Heart right ventricle (tissue), 16 donors: Measurements from ENCODE around the gene PDF. TPM values are rescaled to one million over a fixed set of nuclear protein-coding genes. Genes with fewer than 3 reads are reported as not detected.
"Not testable (repeated sequence)": the region's sequence is repeated elsewhere in the genome, so short reads cannot be mapped to it uniquely, and the experiment has no call there.

ENCODE experiments used
- ATAC-seq, 8 donors: fragments of 200-7000 bp; cut with Tn5 transposase; one replicate each; pipeline ENCODE4 v1.9.1; 2020; ENCODE audit warnings: mild to moderate bottlenecking in 8 of 8, moderate library complexity in 8 of 8, moderate number of reproducible peaks in 1 of 8
- DNase-seq, 2 donors: peaks; one replicate each; pipeline ENCODE4 v3.0.0-alpha.2; 2020
- H3K27ac ChIP-seq, 10 donors: fragments of 200-600 bp; sonication (generic) in 2 of 10; one replicate each; pipeline versions ENCODE4 v1.5.0 to v1.8.0; 2020 to 2022; ENCODE audit warnings: mild to moderate bottlenecking in 3 of 10
- H3K27me3 ChIP-seq, 7 donors: fragments of 200-600 bp; one replicate each; pipeline ENCODE4 v1.8.0; 2021 to 2022; ENCODE audit warnings: mild to moderate bottlenecking in 2 of 7
- H3K36me3 ChIP-seq, 9 donors: fragments of 200-600 bp; sonication (generic) in 1 of 9; one replicate each; pipeline versions ENCODE4 v1.5.0 to v1.8.0; 2020 to 2022; ENCODE audit warnings: mild to moderate bottlenecking in 2 of 9
- H3K4me1 ChIP-seq, 9 donors: fragments of 200-600 bp; sonication (generic) in 1 of 9; one replicate each; pipeline versions ENCODE4 v1.5.0 to v1.8.0; 2020 to 2022; ENCODE audit warnings: mild to moderate bottlenecking in 4 of 9
- H3K4me3 ChIP-seq, 10 donors: fragments of 200-600 bp; sonication (generic) in 2 of 10; one replicate each; pipeline versions ENCODE4 v1.5.0 to v1.8.0; 2020 to 2022; ENCODE audit warnings: mild to moderate bottlenecking in 7 of 10, moderate library complexity in 2 of 10
- H3K9me3 ChIP-seq, 11 donors: fragments of 200-600 bp in 10 of 11; sonication (generic) in 2 of 11; one replicate each; pipeline versions ENCODE4 v1.5.0 to v1.8.0; 2013 to 2022; ENCODE audit warnings: mild to moderate bottlenecking in 2 of 11, control low read depth in 1 of 11, moderate library complexity in 1 of 11
- CTCF ChIP-seq, 9 donors: fragments of 200-600 bp; sonication (generic) in 2 of 9; IDR thresholded peaks; one replicate each; pipeline versions ENCODE4 v1.5.0 to v1.8.0; 2021 to 2022; ENCODE audit warnings: antibody characterized with exemption in 9 of 9, mild to moderate bottlenecking in 5 of 9, moderate library complexity in 1 of 9
- WGBS, 2 donors: extraction: QIAGEN DNeasy Blood & Tissue Kit; methylation state at CpG; one replicate each; pipeline ENCODE4 v1.1.7; 2013; ENCODE audit warnings: inconsistent platforms in 1 of 2; 5-methylcytosine and 5-hydroxymethylcytosine counted together
- intact Hi-C, 10 donors: fragments of 100-400 bp; cut with DNase I; formaldehyde crosslinking; loops; one replicate each; pipeline versions ENCODE4 v1.11.1 to v1.14.2; 2022
- polyA plus RNA-seq, 2 donors: library from polyadenylated mRNA; stranded (reverse); fragments of 200-250 nt; gene quantifications; one replicate each; pipeline ENCODE4 v1.2.3, GENCODE V29; 2013
- total RNA-seq, 10 donors: library from RNA; stranded (reverse); fragmentation: NEBNext Ultra II Directional in 3 of 10; extraction: Animal tissue kit (Norgen Biotek cat#: 25700) in 3 of 10; gene quantifications; one replicate each; pipeline versions ENCODE4 v1.2.1 to v1.2.4, GENCODE V29; 2021 to 2023
- donor health status: Arrhythmogenic right ventricular cardiomyopathy.
- donor health status: ischemic (EF 13 %, LVEDD 7.1; RV severe dilation, severe dysfunction).
- donor health status: healthy with polysubstance abuse.
- donor health status: DM: no; HTN: yes; CAD: no.
- donor health status: DM: no; HTN: no; CAD: no.
- donor health status: ischemic (EF 25% LVEDD 6.9; RV normal size, moderate dysfunction).
- donor health status: ischemic (EF 25% LVEDD 5.7; RV mildly dilated, moderate dysfunction).
- donor health status: healthy.
- donor health status: DM: yes; HTN: yes; CAD: no.
- donor health status: Ischemic cardiomyopathy.
- donor health status: ischemic (EF 35%, LVEDD 5.7; RV mildly dilated, moderate dysfunction).
- donor health status: nonischemic (EF 11% LVEDD 7.7; RV severe dilation, severe dysfunction).
- donor health status: DM: yes; HTN: yes; CAD: no.
- donor health status: PGD.
- donor health status: ischemic (EF 29% LVEDD 5.4; RV normal size, mild dysfunction).
- donor health status: nonischemic (EF 23%, LVEDD 6.1; RV moderate dilation, normal function).

Gene PDF
- total and polyA plus RNA-seq, 12 donors, result 2.0 to 10.7 (median 5.4) TPM

- DNase-seq, result no peak
- peaks cover 0 to 93% (median 66%) of the 10 kb centered on the region in 9 donors for H3K36me3 ChIP-seq
- no peak overlapping the region for H3K4me3 ChIP-seq
- ATAC-seq, result no peak
- intact Hi-C loops, result no loop called here
- no peaks in the 10 kb centered on the region for H3K27me3 ChIP-seq
- 92 to 93% methylated on average over 7 of the region's 7 CpGs for WGBS, 2 donors
- H3K27ac ChIP-seq, result no peak overlapping the region
- H3K9me3 ChIP-seq, result no peaks in the 10 kb centered on the region
- no peak for TF ChIP-seq CTCF (IDR thresholded peaks at IDR 0.05)
- H3K4me1 ChIP-seq, result no peaks in the 10 kb centered on the region
Measured at GRCh38 chr16:69366431-69366830, 36.0 kb upstream of the PDF start.

GRCh38 chr16:69365901-69366300 lies 35.5 kb upstream of the PDF start:
- Histone ChIP-seq H3K36me3 (peaks cover 0 to 92% (median 61%) of the 10 kb centered on the region in 9 donors), H3K9me3 (no peaks in the 10 kb centered on the region), H3K4me3 (no peak overlapping the region), H3K27me3 (no peaks in the 10 kb centered on the region), H3K4me1 (no peaks in the 10 kb centered on the region), H3K27ac (no peak overlapping the region)
- no peak for TF ChIP-seq CTCF (IDR thresholded peaks at IDR 0.05)
- 90 to 91% methylated on average over 2 of the region's 2 CpGs for WGBS, 2 donors
- no peak for ATAC-seq
- intact Hi-C loops, result no loop called here
- no peak for DNase-seq

GRCh38 chr16:69364088-69364487 lies 33.7 kb upstream of the PDF start:
- intact Hi-C loops, result no loop called here
- Histone ChIP-seq H3K27me3 (no peaks in the 10 kb centered on the region), H3K36me3 (peaks cover 0 to 86% (median 44%) of the 10 kb centered on the region in 9 donors), H3K27ac (no peak overlapping the region), H3K9me3 (no peaks in the 10 kb centered on the region), H3K4me3 (no peak overlapping the region), H3K4me1 (no peaks in the 10 kb centered on the region)
- 86 to 91% methylated on average over 2 of the region's 2 CpGs for WGBS, 2 donors
- TF ChIP-seq CTCF (IDR thresholded peaks at IDR 0.05), result no peak
- DNase-seq (no peak), ATAC-seq (no peak)

GRCh38 chr16:69363281-69363717 lies 32.9 kb upstream of the PDF start:
- Histone ChIP-seq H3K4me1 (no peaks in the 10 kb centered on the region), H3K4me3 (no peak overlapping the region), H3K36me3 (peaks cover 0 to 79% (median 39%) of the 10 kb centered on the region in 9 donors), H3K9me3 (no peaks in the 10 kb centered on the region), H3K27ac (no peak overlapping the region), H3K27me3 (no peaks in the 10 kb centered on the region)
- ATAC-seq, result no peak
- intact Hi-C loops, result no loop called here
- DNase-seq, result no peak
- 93 to 97% methylated on average over 5 of the region's 5 CpGs for WGBS, 2 donors
- TF ChIP-seq CTCF (IDR thresholded peaks at IDR 0.05), result no peak

GRCh38 chr16:69360070-69360469 lies 29.7 kb upstream of the PDF start:
- H3K4me3 ChIP-seq, H3K27ac ChIP-seq, DNase-seq, H3K9me3 ChIP-seq, ATAC-seq, intact Hi-C loops, H3K27me3 ChIP-seq: not testable (repeated sequence)
- H3K36me3 ChIP-seq, result peaks cover 0 to 70% (median 21%) of the 10 kb centered on the region in 9 donors
- H3K4me1 ChIP-seq, result peaks cover 0 to 12% (median 0%) of the 10 kb centered on the region in 9 donors
- WGBS, 2 donors, result 98% methylated on average over 9 of the region's 9 CpGs
